ENCODE measurements around the gene ATP1A2.

GRCh38 chr1:160149233-160149632 is 33.7 kb downstream of the ATP1A2 start:
- TF ChIP-seq CTCF (IDR thresholded peaks at IDR 0.05; ENCODE audit: low read depth, low read length) (no peak), POLR2A (IDR thresholded peaks at IDR 0.05; ENCODE audit: extremely low read depth, insufficient read length) (no peak), MYC (IDR thresholded peaks at IDR 0.05; ENCODE audit: low read depth, low read length) (no peak)

Data from NB4 (cell line).